Measurements from ENCODE around the gene RINL.

RINL gene

DNA sequence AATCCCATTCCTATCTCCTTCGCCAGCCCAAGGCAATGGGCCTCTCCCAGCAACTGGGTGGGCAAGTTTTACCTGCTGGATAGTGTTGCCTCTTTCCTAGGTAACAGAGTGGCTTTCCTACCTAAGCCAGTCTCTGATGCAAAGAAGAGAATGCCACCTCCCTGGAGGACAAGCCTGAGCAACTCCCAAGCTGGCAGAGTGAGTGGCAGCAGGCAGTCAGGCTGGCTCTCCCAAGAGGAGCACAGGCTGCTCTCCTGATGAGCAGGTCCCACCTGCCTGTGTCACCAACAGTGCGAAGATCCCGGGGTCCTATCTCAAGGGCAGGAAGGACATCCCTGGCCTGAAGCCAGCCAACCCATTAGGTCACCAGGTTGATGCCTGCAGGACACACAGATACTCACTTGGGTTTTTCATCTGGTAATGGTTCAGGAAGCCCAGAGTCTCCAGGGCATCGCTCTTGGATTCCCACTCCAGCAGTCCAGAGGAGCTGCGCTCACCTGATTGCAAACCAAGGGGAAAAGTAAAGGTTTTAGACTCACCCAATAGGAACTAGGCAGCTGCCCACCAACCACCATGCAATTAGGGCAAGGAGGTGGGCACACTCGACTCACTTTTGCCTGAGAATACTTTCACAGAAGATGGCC, 41.0 kb downstream of the RINL start:
- no peak for DNase-seq (ENCODE audit: extremely low read depth, insufficient read length)
- TF ChIP-seq CTCF (IDR thresholded peaks at IDR 0.05; ENCODE audit: insufficient read depth, low read length, poor library complexity, severe bottlenecking), result no peak
- no peaks in the 10 kb centered on the region for H3K27me3 ChIP-seq (replicated peaks; ENCODE audit: control insufficient read depth, insufficient read depth, low read length)
- H3K4me3 ChIP-seq (replicated peaks; ENCODE audit: low read depth, low read length), result no peak overlapping the region
- H3K36me3 ChIP-seq (ENCODE audit: control insufficient read depth, insufficient read depth, low read length), result peaks cover 52% of the 10 kb centered on the region

- H3K27me3 ChIP-seq (replicated peaks; ENCODE audit: control insufficient read depth, insufficient read depth, low read length), result no peaks in the 10 kb centered on the region
- no peak overlapping the region for H3K4me3 ChIP-seq (replicated peaks; ENCODE audit: low read depth, low read length)
- peaks cover 48% of the 10 kb centered on the region for H3K36me3 ChIP-seq (ENCODE audit: control insufficient read depth, insufficient read depth, low read length)
- no peak for TF ChIP-seq CTCF (IDR thresholded peaks at IDR 0.05; ENCODE audit: insufficient read depth, low read length, poor library complexity, severe bottlenecking)
- no peak for DNase-seq (ENCODE audit: extremely low read depth, insufficient read length)
Observed at GRCh38 chr19:38836159-38836982, 41.7 kb downstream of the RINL start.

GRCh38 chr19:38834590-38834989, 43.5 kb downstream of the RINL start:
- Histone ChIP-seq H3K36me3 (ENCODE audit: control insufficient read depth, insufficient read depth, low read length) (peaks cover 33% of the 10 kb centered on the region), H3K27me3 (replicated peaks; ENCODE audit: control insufficient read depth, insufficient read depth, low read length) (no peaks in the 10 kb centered on the region), H3K4me3 (replicated peaks; ENCODE audit: low read depth, low read length) (no peak overlapping the region)
- no peak for TF ChIP-seq CTCF (IDR thresholded peaks at IDR 0.05; ENCODE audit: insufficient read depth, low read length, poor library complexity, severe bottlenecking)
- no peak for DNase-seq (ENCODE audit: extremely low read depth, insufficient read length)

GRCh38 chr19:38834104-38834490, 44.0 kb downstream of the RINL start:
- no peak for DNase-seq (ENCODE audit: extremely low read depth, insufficient read length)
- no peak overlapping the region for H3K4me3 ChIP-seq (replicated peaks; ENCODE audit: low read depth, low read length)
- peaks cover 30% of the 10 kb centered on the region for H3K36me3 ChIP-seq (ENCODE audit: control insufficient read depth, insufficient read depth, low read length)
- H3K27me3 ChIP-seq (replicated peaks; ENCODE audit: control insufficient read depth, insufficient read depth, low read length), result no peaks in the 10 kb centered on the region
- TF ChIP-seq CTCF (IDR thresholded peaks at IDR 0.05; ENCODE audit: insufficient read depth, low read length, poor library complexity, severe bottlenecking), result no peak

DNA sequence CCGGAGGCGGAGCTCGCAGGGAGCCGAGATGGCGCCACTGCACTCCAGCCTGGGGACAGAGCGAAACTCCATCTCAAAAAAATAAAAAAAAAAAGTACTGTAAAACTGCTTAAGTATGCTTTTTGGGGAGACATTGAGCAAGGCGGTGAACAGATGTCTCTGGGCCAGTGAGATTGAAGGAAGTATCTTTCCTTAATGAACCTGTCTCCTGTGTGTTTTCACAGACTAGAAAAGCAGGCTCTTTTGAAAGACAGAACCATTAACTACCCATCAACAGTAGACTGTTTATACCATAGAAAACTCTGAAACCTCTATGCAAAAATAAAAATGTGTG, 45.0 kb downstream of the RINL start:
- peaks cover 22% of the 10 kb centered on the region for H3K36me3 ChIP-seq (ENCODE audit: control insufficient read depth, insufficient read depth, low read length)
- DNase-seq (ENCODE audit: extremely low read depth, insufficient read length), result no peak
- TF ChIP-seq CTCF (IDR thresholded peaks at IDR 0.05; ENCODE audit: insufficient read depth, low read length, poor library complexity, severe bottlenecking), result no peak

More for the DNA sequence above, 45.0 kb downstream of the RINL start:
- Histone ChIP-seq H3K4me3 (replicated peaks; ENCODE audit: low read depth, low read length) (no peak overlapping the region), H3K27me3 (replicated peaks; ENCODE audit: control insufficient read depth, insufficient read depth, low read length) (no peaks in the 10 kb centered on the region)
